HL-60/S4 treated with phorbol 12-myristate 13-acetate at 8.2 ng/mL for 4 days and 3 days (cell line): Measurements from ENCODE around the gene SUPT3H.

Experiments used
- in situ Hi-C: fragments of 300-500 bp; cut with MboI; formaldehyde crosslinking; loops from 2 replicates; pipeline ENCODE4 v1.15.0; 2022; ENCODE audit warnings: low sequenced_read_pairs

SUPT3H gene

GRCh38 chr6:45377554-45378333, at the start of gene SUPT3H:
SUPT3H (minus strand) TSS chr6:45377934.
- in situ Hi-C loops, result no loop called here

GRCh38 chr6:45426251-45426650, 48.5 kb upstream of the SUPT3H start:
- in situ Hi-C loops, result loop anchor here (25.0 kb wide), 1 partner anchor 286 kb away; no protein-coding TSS in a partner anchor

- in situ Hi-C loops, result no loop called here
Observed at GRCh38 chr6:45424451-45424861, 46.7 kb upstream of the SUPT3H start.

- in situ Hi-C loops, result no loop called here
Observed at GRCh38 chr6:45423824-45424450, 46.2 kb upstream of the SUPT3H start.

GRCh38 chr6:45423111-45423823, 45.5 kb upstream of the SUPT3H start:
- in situ Hi-C loops, result no loop called here

GRCh38 chr6:45422503-45423110, 44.9 kb upstream of the SUPT3H start:
- in situ Hi-C loops, result no loop called here

- in situ Hi-C loops, result no loop called here
Observed at GRCh38 chr6:45421709-45422502, 44.2 kb upstream of the SUPT3H start.

GRCh38 chr6:45420909-45421708, 43.4 kb upstream of the SUPT3H start:
- in situ Hi-C loops, result no loop called here

- in situ Hi-C loops, result no loop called here
Observed at GRCh38 chr6:45420083-45420908, 42.6 kb upstream of the SUPT3H start.

- in situ Hi-C loops, result no loop called here
Observed at GRCh38 chr6:45419571-45420082, 41.9 kb upstream of the SUPT3H start.

GRCh38 chr6:45417436-45417835, 39.7 kb upstream of the SUPT3H start:
- in situ Hi-C loops, result no loop called here

GRCh38 chr6:45416700-45417099, 39.0 kb upstream of the SUPT3H start:
- in situ Hi-C loops, result no loop called here

GRCh38 chr6:45415788-45416518, 38.2 kb upstream of the SUPT3H start:
- in situ Hi-C loops, result no loop called here

- in situ Hi-C loops, result no loop called here
Observed at GRCh38 chr6:45415315-45415714, 37.6 kb upstream of the SUPT3H start.

GRCh38 chr6:45411959-45412358, 34.2 kb upstream of the SUPT3H start:
- in situ Hi-C loops, result no loop called here

- in situ Hi-C loops, result no loop called here
Observed at GRCh38 chr6:45400021-45400420, 22.3 kb upstream of the SUPT3H start.

- in situ Hi-C loops, result no loop called here
Observed at GRCh38 chr6:45398075-45398813, 20.5 kb upstream of the SUPT3H start.
